ENCODE data around the gene ACAN.

The ACAN gene

DNA sequence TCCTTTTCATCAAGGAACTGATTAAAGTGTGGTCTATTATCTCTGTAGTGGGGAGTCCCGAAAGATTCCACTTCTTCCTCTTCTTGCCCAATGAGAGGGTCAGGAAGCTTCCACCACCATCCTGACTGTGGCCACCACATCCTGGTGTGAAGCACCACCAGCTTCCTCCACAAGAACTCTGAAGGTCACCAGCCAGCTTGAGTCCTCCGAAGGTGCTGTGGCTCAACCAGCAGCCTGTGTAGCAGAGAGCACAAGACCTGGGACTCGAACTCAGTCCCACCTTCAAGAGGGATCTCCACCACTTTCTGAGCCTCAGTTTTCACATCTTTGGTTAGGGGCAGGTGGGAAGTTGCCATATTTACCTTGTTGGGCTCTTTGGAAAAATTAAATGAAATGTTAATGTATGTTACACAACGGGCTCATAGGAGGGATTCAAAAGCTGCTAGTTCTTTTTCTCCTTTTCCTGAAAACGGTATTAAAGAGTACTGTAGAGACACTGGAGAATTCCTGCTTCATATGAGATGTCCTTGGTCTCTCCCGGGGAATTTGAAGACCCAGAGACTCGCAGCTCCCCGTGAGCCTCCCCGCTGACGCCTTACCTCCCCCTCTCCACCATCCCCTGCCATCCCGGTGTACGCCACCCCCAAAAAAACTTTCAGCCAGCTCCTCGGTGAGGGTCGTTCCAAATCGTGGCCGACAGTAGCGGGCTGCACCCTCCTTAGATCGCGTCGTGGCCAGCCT, 816 bp upstream of the ACAN start:
- no peak for DNase-seq

- no peak for DNase-seq
Observed at GRCh38 chr15:88802991-88803240, 320 bp upstream of the ACAN start.

GRCh38 chr15:88803920-88804247, 648 bp downstream of the ACAN start:
- no peak for DNase-seq

DNA sequence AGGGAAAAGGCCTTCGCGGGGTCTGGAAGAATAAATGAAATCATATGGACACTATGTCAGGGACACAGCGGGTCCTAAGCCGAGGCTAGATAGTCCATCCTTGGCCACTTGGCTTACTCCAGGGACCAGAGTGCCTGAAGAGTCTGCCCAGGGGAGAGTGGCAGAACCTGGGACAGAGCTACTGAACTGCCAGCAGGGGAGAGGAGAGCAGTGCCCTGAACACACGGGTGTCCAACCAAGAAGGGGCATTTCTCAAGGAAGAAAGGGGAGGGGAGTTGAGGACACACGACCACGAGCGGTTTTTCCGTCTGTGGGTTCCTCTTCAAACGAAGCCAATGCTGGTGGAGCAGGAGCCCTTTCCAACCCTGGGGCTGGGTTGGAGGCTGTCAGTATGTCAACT, 1.0 kb downstream of the ACAN start:
- DNase-seq = peak; percentile 43

DNA sequence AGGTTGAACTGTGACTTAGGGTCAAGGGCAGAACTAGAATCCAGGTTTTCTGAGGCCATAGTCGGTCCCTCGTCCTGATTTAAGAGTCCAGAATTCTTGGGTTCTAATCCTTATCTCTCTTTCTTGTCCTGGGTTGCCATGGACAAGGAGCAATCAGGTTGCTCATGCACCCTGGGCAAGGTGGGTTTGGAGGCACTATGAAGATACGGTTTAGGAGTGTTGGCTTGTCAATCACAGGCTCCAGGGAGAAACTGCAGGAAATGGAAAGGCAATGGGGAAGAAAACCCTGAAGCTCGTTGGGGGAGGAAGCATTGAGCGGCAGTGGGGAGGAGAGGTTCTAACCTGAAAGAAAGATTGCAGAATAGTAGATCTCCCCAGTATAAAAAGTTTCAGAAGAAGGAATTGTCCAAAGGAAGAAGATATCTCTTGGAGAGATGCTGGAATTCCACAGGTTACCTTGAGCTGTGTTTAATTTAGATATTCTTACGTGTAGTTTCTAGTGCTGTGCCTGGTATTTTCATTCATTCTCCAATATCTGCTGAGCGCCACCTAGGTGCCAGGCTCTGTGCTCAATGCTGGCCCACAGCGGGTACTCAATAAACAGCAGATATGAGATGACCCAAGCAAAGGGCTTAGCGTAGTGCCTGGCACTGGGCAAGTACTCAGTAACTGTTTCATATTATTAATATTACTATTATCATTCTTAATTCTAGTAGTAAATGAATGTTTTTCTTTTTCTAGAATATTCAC, 2.0 kb downstream of the ACAN start:
- DNase-seq = no peak

GRCh38 chr15:88810446-88810845, 7.2 kb downstream of the ACAN start:
- DNase-seq = no peak

- DNase-seq = no peak
Observed at GRCh38 chr15:88812133-88812532, 8.9 kb downstream of the ACAN start.

DNA sequence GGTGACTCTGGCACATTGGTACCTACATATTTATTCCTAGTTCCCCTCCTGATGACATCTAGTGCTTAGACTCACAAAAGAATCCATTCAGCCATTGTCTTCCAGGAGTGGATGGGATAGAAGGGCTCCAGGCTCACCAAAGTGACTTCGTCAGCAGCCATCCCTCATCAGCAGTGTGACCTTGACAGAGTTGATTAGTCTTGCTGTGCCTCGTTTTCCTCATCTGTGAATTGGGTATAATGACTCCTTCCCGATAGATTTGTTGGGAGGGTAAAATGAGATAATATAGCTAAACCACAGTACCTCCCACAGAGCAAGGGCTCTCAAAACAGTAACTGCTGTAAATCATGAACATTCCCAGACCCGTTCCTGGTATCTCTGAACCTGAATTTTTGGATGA, 10.7 kb downstream of the ACAN start:
- no peak for DNase-seq

GRCh38 chr15:88814393-88814792, 11.2 kb downstream of the ACAN start:
- no peak for DNase-seq

- no peak for DNase-seq
Observed at GRCh38 chr15:88818920-88819319, 15.7 kb downstream of the ACAN start.

GRCh38 chr15:88821993-88822392, 18.8 kb downstream of the ACAN start:
- DNase-seq = no peak

DNA sequence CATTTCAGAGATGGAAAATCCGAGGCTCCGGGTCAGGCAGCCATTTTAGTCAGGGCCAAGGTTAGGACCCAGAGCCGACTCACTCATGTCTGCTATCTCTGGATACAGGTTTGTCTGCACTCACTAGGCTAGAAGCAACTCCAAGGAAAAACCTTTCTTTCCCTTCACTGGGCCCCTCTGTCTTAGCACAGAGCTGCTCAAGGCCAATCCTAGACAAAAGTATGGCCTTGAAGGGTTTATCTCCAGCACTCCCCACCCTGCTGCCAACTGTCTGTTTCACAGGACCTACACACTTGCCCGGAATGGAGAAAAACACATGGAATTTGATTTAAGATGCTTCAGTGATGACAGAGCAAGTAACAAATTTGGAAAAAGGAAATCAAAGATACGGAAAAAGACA, 25.6 kb downstream of the ACAN start:
- DNase-seq = no peak

GRCh38 chr15:88830016-88830415, 26.8 kb downstream of the ACAN start:
- no peak for DNase-seq

DNA sequence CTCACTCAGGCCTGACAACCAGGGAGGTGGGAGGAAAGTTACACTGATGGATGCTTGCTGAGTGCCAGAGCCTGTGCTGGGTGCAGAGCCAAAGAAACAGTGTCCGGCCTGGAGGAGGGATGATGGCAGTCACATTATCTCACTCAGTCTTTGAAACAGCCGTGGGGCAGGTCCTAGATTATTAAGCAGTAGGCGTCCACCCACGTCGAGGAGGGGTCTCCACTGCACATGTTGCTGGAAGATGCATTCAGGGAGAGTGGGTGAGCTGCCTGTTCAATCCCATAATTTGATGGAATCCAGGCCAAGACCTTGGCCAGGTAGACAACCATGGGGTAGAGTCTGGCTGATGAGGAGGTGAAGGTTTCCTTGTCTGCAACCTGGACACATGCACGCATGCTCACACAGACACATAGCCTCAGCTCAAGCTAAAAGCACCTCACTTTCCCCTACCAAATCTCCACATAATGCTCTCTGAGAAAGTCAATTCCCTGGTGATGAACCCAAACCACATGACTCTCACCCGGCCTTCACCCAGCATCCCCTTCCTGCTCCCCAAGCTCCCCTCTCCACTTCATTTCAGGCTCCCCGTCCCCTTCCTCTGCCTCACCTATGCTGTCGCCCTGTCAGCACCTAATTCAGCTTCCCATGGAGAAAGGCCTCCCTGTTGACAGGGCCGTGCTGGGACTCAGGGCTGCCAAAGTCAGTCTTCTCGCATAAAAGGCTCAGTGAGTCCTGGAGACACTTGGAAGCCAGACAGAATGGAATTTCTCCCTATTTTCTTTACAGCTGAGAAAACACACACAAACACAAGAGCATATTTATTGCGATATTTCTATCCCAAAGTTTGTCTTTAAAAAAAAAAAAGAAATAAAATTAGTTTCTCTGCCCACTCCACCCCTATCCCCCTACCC, 29.8 kb downstream of the ACAN start:
- DNase-seq = no peak

GRCh38 chr15:88833731-88834100, 30.5 kb downstream of the ACAN start:
- peak; percentile 50 for DNase-seq

- DNase-seq = peak; percentile 68
Observed at GRCh38 chr15:88834211-88834812, 31.1 kb downstream of the ACAN start.

DNA sequence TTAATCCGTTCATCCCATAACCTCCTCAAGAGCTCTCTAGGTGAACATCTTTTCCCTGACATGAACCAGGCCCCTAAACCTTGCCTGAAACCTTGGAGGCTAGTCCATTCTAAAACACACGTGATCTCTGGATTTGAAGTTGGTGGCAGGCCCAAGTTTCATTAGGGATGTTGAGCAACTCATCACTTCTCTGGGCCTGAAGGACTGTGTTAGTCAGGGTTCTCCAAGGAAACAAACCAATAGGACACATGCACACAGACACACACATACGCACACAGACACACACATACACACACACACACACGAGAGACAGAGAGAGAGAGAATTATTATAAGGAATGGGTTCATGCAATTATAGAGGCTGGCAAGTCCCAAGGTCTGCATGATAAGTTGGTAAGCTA, 31.9 kb downstream of the ACAN start:
- DNase-seq = no peak

DNA sequence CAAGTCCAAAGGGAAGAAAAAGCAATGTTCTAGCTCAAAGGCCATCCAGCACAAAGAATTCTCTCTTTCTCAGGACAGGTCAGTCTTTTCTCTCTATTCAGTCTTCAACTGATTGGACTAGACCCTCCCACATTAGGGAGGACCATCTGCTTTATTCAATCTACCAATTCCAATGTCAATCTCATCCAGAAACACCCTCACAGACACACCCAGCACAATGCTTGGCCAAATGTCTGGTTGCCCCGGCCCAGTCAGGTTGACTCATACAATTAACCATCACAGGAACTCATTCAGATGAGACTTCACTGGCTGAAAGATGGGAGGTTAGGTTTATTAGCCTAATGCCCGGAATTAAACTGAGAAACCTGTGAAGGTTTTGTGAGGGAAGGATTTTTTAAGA, 32.4 kb downstream of the ACAN start:
- no peak for DNase-seq

DNA sequence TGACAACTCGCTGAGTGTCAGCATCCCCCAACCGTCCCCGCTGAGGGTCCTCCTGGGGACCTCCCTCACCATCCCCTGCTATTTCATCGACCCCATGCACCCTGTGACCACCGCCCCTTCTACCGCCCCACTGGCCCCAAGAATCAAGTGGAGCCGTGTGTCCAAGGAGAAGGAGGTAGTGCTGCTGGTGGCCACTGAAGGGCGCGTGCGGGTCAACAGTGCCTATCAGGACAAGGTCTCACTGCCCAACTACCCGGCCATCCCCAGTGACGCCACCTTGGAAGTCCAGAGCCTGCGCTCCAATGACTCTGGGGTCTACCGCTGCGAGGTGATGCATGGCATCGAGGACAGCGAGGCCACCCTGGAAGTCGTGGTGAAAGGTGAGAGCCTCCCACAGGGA, 35.4 kb downstream of the ACAN start:
- no peak for DNase-seq

GRCh38 chr15:88839146-88839545, 35.9 kb downstream of the ACAN start:
- DNase-seq = no peak

GRCh38 chr15:88839961-88840360, 36.7 kb downstream of the ACAN start:
- no peak for DNase-seq

- no peak for DNase-seq
Observed at GRCh38 chr15:88841236-88841635, 38.0 kb downstream of the ACAN start.

DNA sequence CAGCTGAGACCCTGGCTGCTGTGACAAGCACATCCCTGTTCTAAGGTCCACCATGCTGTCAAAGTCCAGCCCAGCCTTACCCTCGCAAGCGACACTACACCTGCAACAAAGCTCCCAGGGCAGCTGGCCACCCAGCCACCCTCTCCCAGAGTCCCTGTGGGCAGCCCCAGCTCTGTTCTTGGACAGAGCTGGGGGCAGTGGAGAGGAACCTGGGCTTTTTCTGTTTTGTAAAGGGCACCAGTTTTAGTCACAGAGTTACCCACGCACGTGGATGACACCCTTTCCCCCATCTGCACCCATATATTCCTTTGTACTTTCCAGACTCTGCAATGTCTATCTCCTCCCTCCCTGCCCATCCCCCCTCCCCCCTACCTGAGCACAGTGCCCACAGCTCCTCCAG, 38.9 kb downstream of the ACAN start:
- no peak for DNase-seq

DNA sequence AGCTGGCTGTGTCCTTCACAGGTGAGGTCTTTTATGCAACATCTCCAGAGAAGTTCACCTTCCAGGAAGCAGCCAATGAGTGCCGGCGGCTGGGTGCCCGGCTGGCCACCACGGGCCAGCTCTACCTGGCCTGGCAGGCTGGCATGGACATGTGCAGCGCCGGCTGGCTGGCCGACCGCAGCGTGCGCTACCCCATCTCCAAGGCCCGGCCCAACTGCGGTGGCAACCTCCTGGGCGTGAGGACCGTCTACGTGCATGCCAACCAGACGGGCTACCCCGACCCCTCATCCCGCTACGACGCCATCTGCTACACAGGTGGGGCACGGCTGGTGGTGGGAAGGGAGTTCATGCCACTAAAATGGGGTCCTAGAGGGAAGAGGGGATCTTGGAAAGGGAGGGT, 40.1 kb downstream of the ACAN start:
- DNase-seq = no peak
